ENCODE data around the gene CPEB3.
"Not testable (repeated sequence)": the region's sequence is repeated elsewhere in the genome, so short reads cannot be mapped to it uniquely, and the experiment has no call there.

DNA sequence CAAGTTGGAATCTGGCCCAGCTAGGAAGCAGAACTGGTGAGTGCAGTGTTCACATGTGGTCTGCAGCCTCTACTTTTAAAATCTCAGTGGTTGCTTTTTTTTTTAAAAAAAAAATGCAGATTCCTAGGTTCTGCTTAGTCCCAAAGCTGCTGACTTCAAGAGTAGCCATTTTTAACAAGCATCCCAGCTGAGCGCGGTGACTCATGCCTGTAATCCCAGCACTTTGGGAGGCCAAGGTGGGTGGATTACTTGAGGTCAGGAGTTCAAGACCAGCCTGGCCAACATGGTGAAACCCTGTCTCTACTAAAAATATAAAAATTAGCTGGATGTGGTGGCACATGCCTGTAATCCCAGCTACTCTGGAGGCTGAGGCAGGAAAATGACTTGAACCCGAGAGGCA, 265.5 kb downstream of the CPEB3 start:
- TF ChIP-seq, protein P1, sequence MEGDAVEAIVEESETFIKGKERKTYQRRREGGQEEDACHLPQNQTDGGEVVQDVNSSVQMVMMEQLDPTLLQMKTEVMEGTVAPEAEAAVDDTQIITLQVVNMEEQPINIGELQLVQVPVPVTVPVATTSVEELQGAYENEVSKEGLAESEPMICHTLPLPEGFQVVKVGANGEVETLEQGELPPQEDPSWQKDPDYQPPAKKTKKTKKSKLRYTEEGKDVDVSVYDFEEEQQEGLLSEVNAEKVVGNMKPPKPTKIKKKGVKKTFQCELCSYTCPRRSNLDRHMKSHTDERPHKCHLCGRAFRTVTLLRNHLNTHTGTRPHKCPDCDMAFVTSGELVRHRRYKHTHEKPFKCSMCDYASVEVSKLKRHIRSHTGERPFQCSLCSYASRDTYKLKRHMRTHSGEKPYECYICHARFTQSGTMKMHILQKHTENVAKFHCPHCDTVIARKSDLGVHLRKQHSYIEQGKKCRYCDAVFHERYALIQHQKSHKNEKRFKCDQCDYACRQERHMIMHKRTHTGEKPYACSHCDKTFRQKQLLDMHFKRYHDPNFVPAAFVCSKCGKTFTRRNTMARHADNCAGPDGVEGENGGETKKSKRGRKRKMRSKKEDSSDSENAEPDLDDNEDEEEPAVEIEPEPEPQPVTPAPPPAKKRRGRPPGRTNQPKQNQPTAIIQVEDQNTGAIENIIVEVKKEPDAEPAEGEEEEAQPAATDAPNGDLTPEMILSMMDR (conservative IDR thresholded peaks at IDR 0.05 in 1 of 2, IDR thresholded peaks at IDR 0.05 in 1 of 2; ENCODE audit: low read depth in 1 of 2, low read length in 2 of 2): not testable (repeated sequence)
- TF ChIP-seq EZH2 (IDR thresholded peaks at IDR 0.05; ENCODE audit: low read length, missing control alignments): not testable (repeated sequence)
